ENCODE measurements around the gene AMHR2.

- no peak for TF ChIP-seq SUZ12 (IDR thresholded peaks at IDR 0.05; ENCODE audit: extremely low read depth, insufficient read depth, insufficient read length)
- no peak for TF ChIP-seq YY1 (IDR thresholded peaks at IDR 0.05; ENCODE audit: insufficient read depth, insufficient read length)
- TF ChIP-seq ZNF274 (IDR thresholded peaks at IDR 0.05; ENCODE audit: low read depth, low read length): no peak
These were observed 1.2 kb downstream of the AMHR2 start for GRCh38 chr12:53424626-53425514.
